GM23338 (cell line): ENCODE data around the gene MAP2K6. TPM values are rescaled to one million over a fixed set of nuclear protein-coding genes. Genes with fewer than 3 reads are reported as not detected.
"Not testable (repeated sequence)": the region's sequence is repeated elsewhere in the genome, so short reads cannot be mapped to it uniquely, and the experiment has no call there.

ENCODE experiments used
- ATAC-seq: fragments of 200-7000 bp; cut with Tn5 transposase; 3 replicates; pipeline ENCODE4 v1.9.1; 2020
- DNase-seq: peaks from one replicate; pipeline ENCODE4 v3.0.0-alpha.2; 2015; ENCODE audit warnings: low spot score
- H2AFZ ChIP-seq: fragments of 200-600 bp; sonication (generic); 2 replicates; pipeline ENCODE4 v1.8.0; 2016; ENCODE audit warnings: antibody characterized with exemption, mild to moderate bottlenecking, moderate library complexity
- H3F3A ChIP-seq: fragments of 200-600 bp; sonication (generic); replicated peaks from 2 replicates; pipeline ENCODE4 v1.8.0; 2017; ENCODE audit warnings: antibody characterized with exemption, mixed run types, low read depth
- H3K27ac ChIP-seq: fragments of 200-600 bp; sonication (generic); 2 replicates; pipeline ENCODE4 v1.6.1; 2016; ENCODE audit warnings: low read depth
- H3K27me3 ChIP-seq: fragments of 200-600 bp; sonication (generic); 2 replicates; pipeline ENCODE4 v1.8.0; 2016; ENCODE audit warnings: mild to moderate bottlenecking, mixed run types, moderate library complexity; ENCODE audit not compliant: insufficient read depth
- H3K36me3 ChIP-seq: fragments of 200-600 bp; sonication (generic); 2 replicates; pipeline ENCODE4 v1.8.0; 2016; ENCODE audit warnings: mild to moderate bottlenecking; ENCODE audit not compliant: insufficient read depth
- H3K4me1 ChIP-seq: fragments of 200-600 bp; sonication (generic); 2 replicates; pipeline ENCODE4 v1.8.0; 2016; ENCODE audit warnings: mild to moderate bottlenecking, moderate library complexity; ENCODE audit not compliant: insufficient read depth
- H3K4me2 ChIP-seq: fragments of 200-600 bp; sonication (generic); 2 replicates; pipeline ENCODE4 v1.7.1; 2017; ENCODE audit warnings: mixed run types
- H3K4me3 ChIP-seq: fragments of 200-600 bp; sonication (generic); 2 replicates; pipeline ENCODE4 v1.6.1; 2016; ENCODE audit warnings: mixed run types
- H3K79me2 ChIP-seq: fragments of 200-600 bp; sonication (generic); replicated peaks from 2 replicates; pipeline ENCODE4 v1.8.0; 2017; ENCODE audit warnings: mild to moderate bottlenecking; ENCODE audit not compliant: insufficient read depth
- H3K9me2 ChIP-seq: fragments of 200-600 bp; sonication (generic); 2 replicates; pipeline ENCODE4 v1.8.0; 2017; ENCODE audit not compliant: insufficient read depth
- H4K20me1 ChIP-seq: fragments of 200-600 bp; sonication (generic); replicated peaks from 2 replicates; pipeline ENCODE4 v1.8.0; 2017; ENCODE audit warnings: mild to moderate bottlenecking; ENCODE audit not compliant: insufficient read depth
- H3K27ac Mint-ChIP-seq: 2 replicates; pipeline ENCODE4 v1.8.0; 2020; ENCODE audit warnings: inconsistent platforms, mild to moderate bottlenecking, moderate library complexity, mixed read lengths
- H3K27me3 Mint-ChIP-seq: 3 replicates; pipeline ENCODE4 v1.8.0; 2022; ENCODE audit warnings: low read depth, mild to moderate bottlenecking, moderate library complexity, mixed read lengths, inconsistent platforms; ENCODE audit not compliant: insufficient read depth, poor library complexity
- H3K36me3 Mint-ChIP-seq: 3 replicates; pipeline ENCODE4 v1.8.0; 2021; ENCODE audit warnings: low read depth, mild to moderate bottlenecking, inconsistent platforms, moderate library complexity, mixed read lengths
- H3K4me1 Mint-ChIP-seq: 3 replicates; pipeline ENCODE4 v1.8.0; 2020; ENCODE audit warnings: mild to moderate bottlenecking, inconsistent platforms, mixed read lengths
- H3K4me3 Mint-ChIP-seq: 3 replicates; pipeline ENCODE4 v1.8.0; 2021; ENCODE audit warnings: moderate library complexity, mild to moderate bottlenecking, inconsistent platforms, mixed read lengths
- H3K9me3 Mint-ChIP-seq: 3 replicates; pipeline ENCODE4 v1.8.0; 2020; ENCODE audit warnings: moderate library complexity, mild to moderate bottlenecking, inconsistent platforms, mixed read lengths
- CREB1 ChIP-seq: fragments of 250-450 bp; sonication (Bioruptor Pico); IDR thresholded peaks from 2 replicates; pipeline ENCODE4 v1.5.0; 2020; ENCODE audit warnings: low read depth, mild to moderate bottlenecking, moderate library complexity
- EZH2 ChIP-seq: fragments of 200-600 bp; sonication (generic); IDR thresholded peaks from one replicate; pipeline ENCODE4 v1.8.0; 2017; ENCODE audit warnings: antibody characterized with exemption, mild to moderate bottlenecking, low read depth; ENCODE audit not compliant: unreplicated experiment
- EZH2phosphoT487 ChIP-seq: fragments of 200-600 bp; sonication (generic); IDR thresholded peaks from one replicate; pipeline ENCODE4 v1.8.1; 2018; ENCODE audit warnings: antibody characterized with exemption; ENCODE audit not compliant: unreplicated experiment
- JUNB ChIP-seq: IDR thresholded peaks from one replicate; pipeline ENCODE4 v1.6.1; 2016; ENCODE audit warnings: antibody characterized with exemption; ENCODE audit not compliant: unreplicated experiment
- NANOG ChIP-seq: IDR thresholded peaks from 2 replicates; pipeline ENCODE4 v1.6.1; 2016; ENCODE audit warnings: antibody characterized with exemption, borderline replicate concordance
- POLR2AphosphoS5 ChIP-seq: IDR thresholded peaks from 2 replicates; pipeline ENCODE4 v1.6.1; 2016; ENCODE audit warnings: antibody characterized with exemption, low read depth
- ZNF331 ChIP-seq: fragments of 250-450 bp; sonication (Bioruptor Pico); IDR thresholded peaks from 2 replicates; pipeline ENCODE4 v1.5.0; 2020; ENCODE audit warnings: low read depth, mild to moderate bottlenecking, moderate library complexity
- polyA plus RNA-seq: library from polyadenylated mRNA; unstranded; fragments of >200 nt; fragmentation: Nextera tagmentation; extraction: Ambion mirVana; gene quantifications from 2 replicates; pipeline ENCODE4 v1.2.1, GENCODE V29; 2016
- total RNA-seq: library from RNA; depleted of rRNA; stranded (reverse); fragments of >200 nt; shearing (Covaris generic); gene quantifications from 2 replicates; pipeline ENCODE4 v1.2.3, GENCODE V29; 2014
- TF ChIP-seq, protein P1 (sequence below): IDR thresholded peaks from 2 replicates; pipeline ENCODE4 v1.6.1; 2016; ENCODE audit warnings: antibody characterized with exemption
- TF ChIP-seq, protein P2 (sequence below): IDR thresholded peaks from one replicate; pipeline ENCODE4 v1.6.1; 2018; ENCODE audit warnings: antibody characterized with exemption; ENCODE audit not compliant: unreplicated experiment
- TF ChIP-seq, protein P3 (sequence below), 2 experiments: fragments of 200-600 bp in 1 of 2; sonication (generic) in 1 of 2; conservative IDR thresholded peaks; 2 replicates each; pipeline versions ENCODE4 v1.5.1 to v1.6.1; 2016 to 2017; ENCODE audit warnings: antibody characterized with exemption in 2 of 2, low read depth in 2 of 2, mild to moderate bottlenecking in 2 of 2, moderate library complexity in 1 of 2

The MAP2K6 gene
- total and polyA plus RNA-seq, 2 experiments from 2014 or later = 26.3 to 31.1 TPM

DNA sequence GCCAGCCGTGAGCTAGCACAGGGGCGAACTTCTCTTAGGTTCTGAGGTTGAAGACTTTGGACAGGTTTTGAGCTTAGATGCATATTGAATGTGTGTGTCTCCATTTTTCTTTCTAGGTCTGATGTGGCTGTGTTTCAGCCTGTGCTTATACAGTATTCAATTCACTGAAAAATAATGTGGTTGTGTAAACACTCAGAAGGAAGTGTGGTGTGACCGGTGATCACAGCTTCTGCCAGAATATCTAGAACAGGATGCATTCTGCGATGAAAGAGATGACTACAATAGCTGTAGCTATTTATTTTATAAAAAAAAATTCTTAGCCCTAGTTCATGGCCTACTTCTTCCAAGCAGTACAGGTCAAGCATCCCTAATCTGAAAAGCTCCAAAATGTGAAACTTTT lies 64.4 kb downstream of the MAP2K6 start:
- no peak for ATAC-seq
- Histone ChIP-seq H3K4me3 (no peak overlapping the region), H3K79me2 (peaks cover 18% of the 10 kb centered on the region), H4K20me1 (no peaks in the 10 kb centered on the region), H3K4me1 (peaks cover 4% of the 10 kb centered on the region; the same call in 1 of the 2 replicates), H2AFZ (no peak overlapping the region), H3K27ac (no peak overlapping the region), H3K9me2 (peaks cover 12% of the 10 kb centered on the region), H3K27me3 (no peaks in the 10 kb centered on the region), H3K4me2 (no peak overlapping the region), H3F3A (no peaks in the 10 kb centered on the region), H3K36me3 (no peaks in the 10 kb centered on the region)
- no peaks in the 10 kb centered on the region for H3K27me3 Mint-ChIP-seq
- TF ChIP-seq JUNB (no peak), NANOG (no peak), ZNF331 (CRISPR knock-in tag) (no peak), EZH2phosphoT487 (no peak), EZH2 (no peak), CREB1 (no peak)
- TF ChIP-seq, protein P1, sequence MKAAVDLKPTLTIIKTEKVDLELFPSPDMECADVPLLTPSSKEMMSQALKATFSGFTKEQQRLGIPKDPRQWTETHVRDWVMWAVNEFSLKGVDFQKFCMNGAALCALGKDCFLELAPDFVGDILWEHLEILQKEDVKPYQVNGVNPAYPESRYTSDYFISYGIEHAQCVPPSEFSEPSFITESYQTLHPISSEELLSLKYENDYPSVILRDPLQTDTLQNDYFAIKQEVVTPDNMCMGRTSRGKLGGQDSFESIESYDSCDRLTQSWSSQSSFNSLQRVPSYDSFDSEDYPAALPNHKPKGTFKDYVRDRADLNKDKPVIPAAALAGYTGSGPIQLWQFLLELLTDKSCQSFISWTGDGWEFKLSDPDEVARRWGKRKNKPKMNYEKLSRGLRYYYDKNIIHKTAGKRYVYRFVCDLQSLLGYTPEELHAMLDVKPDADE = no peak
- no peak overlapping the region for H3K4me3 Mint-ChIP-seq
- peaks cover 2% of the 10 kb centered on the region; the same call in 1 of the 3 replicates for H3K4me1 Mint-ChIP-seq
- no peak overlapping the region for H3K27ac Mint-ChIP-seq
- DNase-seq = no peak
- no peaks in the 10 kb centered on the region; the same call in 2 of the 3 replicates for H3K36me3 Mint-ChIP-seq
- H3K9me3 Mint-ChIP-seq = no peaks in the 10 kb centered on the region

DNA sequence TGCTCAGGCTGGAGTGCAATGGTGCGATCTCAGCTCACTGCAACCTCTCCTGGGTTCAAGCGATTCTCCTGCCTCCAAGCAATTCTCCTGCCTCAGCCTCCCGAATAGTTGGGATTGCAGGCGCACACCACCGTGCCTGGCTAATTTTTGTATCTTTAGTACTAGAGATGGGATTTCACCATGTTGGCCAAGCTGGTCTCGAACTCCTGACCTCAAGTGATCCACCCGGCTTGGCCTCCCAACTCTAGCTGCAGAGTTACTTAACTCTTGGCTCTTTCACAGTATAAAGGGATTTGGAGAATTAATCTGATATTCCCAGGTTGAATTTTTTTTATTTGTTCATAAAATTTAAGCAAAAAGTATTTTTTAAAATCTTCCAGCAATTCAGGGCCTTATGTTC lies 65.3 kb downstream of the MAP2K6 start:
- H3K9me2 ChIP-seq = peaks cover 12% of the 10 kb centered on the region
- not testable (repeated sequence) for H3K9me3 Mint-ChIP-seq, H3K4me3 ChIP-seq, H3K4me1 ChIP-seq, H3K27ac ChIP-seq, ATAC-seq, H2AFZ ChIP-seq, H3K4me1 Mint-ChIP-seq, H3K4me3 Mint-ChIP-seq, H3K4me2 ChIP-seq, H3K36me3 Mint-ChIP-seq, DNase-seq, H4K20me1 ChIP-seq, H3K27me3 ChIP-seq, H3K27me3 Mint-ChIP-seq, H3K27ac Mint-ChIP-seq, H3F3A ChIP-seq, H3K36me3 ChIP-seq
- peaks cover 15% of the 10 kb centered on the region for H3K79me2 ChIP-seq

GRCh38 chr17:69480245-69480644 lies 65.7 kb downstream of the MAP2K6 start:
- no peak for DNase-seq
- Histone ChIP-seq H3K4me3 (no peak overlapping the region), H3K79me2 (peaks cover 10% of the 10 kb centered on the region), H3K27me3 (no peaks in the 10 kb centered on the region), H3K36me3 (no peaks in the 10 kb centered on the region), H3K27ac (no peak overlapping the region), H3K4me2 (no peak overlapping the region), H3K4me1 (no peaks in the 10 kb centered on the region), H4K20me1 (no peaks in the 10 kb centered on the region), H2AFZ (no peak overlapping the region), H3K9me2 (peaks cover 12% of the 10 kb centered on the region), H3F3A (no peaks in the 10 kb centered on the region)
- no peaks in the 10 kb centered on the region; the same call in 2 of the 3 replicates for H3K4me1 Mint-ChIP-seq
- no peaks in the 10 kb centered on the region for H3K9me3 Mint-ChIP-seq
- no peak overlapping the region for H3K4me3 Mint-ChIP-seq
- no peaks in the 10 kb centered on the region for H3K27me3 Mint-ChIP-seq
- no peak for ATAC-seq
- H3K27ac Mint-ChIP-seq = no peak overlapping the region
- TF ChIP-seq POLR2AphosphoS5 = no peak
- TF ChIP-seq, protein P2, sequence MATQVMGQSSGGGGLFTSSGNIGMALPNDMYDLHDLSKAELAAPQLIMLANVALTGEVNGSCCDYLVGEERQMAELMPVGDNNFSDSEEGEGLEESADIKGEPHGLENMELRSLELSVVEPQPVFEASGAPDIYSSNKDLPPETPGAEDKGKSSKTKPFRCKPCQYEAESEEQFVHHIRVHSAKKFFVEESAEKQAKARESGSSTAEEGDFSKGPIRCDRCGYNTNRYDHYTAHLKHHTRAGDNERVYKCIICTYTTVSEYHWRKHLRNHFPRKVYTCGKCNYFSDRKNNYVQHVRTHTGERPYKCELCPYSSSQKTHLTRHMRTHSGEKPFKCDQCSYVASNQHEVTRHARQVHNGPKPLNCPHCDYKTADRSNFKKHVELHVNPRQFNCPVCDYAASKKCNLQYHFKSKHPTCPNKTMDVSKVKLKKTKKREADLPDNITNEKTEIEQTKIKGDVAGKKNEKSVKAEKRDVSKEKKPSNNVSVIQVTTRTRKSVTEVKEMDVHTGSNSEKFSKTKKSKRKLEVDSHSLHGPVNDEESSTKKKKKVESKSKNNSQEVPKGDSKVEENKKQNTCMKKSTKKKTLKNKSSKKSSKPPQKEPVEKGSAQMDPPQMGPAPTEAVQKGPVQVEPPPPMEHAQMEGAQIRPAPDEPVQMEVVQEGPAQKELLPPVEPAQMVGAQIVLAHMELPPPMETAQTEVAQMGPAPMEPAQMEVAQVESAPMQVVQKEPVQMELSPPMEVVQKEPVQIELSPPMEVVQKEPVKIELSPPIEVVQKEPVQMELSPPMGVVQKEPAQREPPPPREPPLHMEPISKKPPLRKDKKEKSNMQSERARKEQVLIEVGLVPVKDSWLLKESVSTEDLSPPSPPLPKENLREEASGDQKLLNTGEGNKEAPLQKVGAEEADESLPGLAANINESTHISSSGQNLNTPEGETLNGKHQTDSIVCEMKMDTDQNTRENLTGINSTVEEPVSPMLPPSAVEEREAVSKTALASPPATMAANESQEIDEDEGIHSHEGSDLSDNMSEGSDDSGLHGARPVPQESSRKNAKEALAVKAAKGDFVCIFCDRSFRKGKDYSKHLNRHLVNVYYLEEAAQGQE = no peak
- TF ChIP-seq, protein P3, sequence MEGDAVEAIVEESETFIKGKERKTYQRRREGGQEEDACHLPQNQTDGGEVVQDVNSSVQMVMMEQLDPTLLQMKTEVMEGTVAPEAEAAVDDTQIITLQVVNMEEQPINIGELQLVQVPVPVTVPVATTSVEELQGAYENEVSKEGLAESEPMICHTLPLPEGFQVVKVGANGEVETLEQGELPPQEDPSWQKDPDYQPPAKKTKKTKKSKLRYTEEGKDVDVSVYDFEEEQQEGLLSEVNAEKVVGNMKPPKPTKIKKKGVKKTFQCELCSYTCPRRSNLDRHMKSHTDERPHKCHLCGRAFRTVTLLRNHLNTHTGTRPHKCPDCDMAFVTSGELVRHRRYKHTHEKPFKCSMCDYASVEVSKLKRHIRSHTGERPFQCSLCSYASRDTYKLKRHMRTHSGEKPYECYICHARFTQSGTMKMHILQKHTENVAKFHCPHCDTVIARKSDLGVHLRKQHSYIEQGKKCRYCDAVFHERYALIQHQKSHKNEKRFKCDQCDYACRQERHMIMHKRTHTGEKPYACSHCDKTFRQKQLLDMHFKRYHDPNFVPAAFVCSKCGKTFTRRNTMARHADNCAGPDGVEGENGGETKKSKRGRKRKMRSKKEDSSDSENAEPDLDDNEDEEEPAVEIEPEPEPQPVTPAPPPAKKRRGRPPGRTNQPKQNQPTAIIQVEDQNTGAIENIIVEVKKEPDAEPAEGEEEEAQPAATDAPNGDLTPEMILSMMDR (conservative IDR thresholded peaks at IDR 0.05; ENCODE audit: low read depth in 2 of 2) = no peak
- no peak for TF ChIP-seq ZNF331 (CRISPR knock-in tag)
- TF ChIP-seq CREB1 = no peak
- TF ChIP-seq NANOG = no peak
- TF ChIP-seq JUNB = no peak
- H3K36me3 Mint-ChIP-seq = no peaks in the 10 kb centered on the region; the same call in 2 of the 3 replicates
